HepG2 (cell line): ENCODE results near the gene CCDC88B. TPM values are rescaled to one million over a fixed set of nuclear protein-coding genes. Genes with fewer than 3 reads are reported as not detected.
A peak's percentile ranks its signal among the peaks of the same experiment; 100 is the strongest.

Source experiments
- ETV6 ChIP-seq: sonication (generic); formaldehyde crosslinking; conservative IDR thresholded peaks from 2 replicates; pipeline ENCODE4 v1.4.0; 2020; ENCODE audit warnings: missing genetic modification reagents
- FOXJ3 ChIP-seq: sonication (generic); formaldehyde crosslinking; IDR thresholded peaks from 2 replicates; pipeline ENCODE4 v1.4.0; 2020; ENCODE audit warnings: missing genetic modification reagents, mild to moderate bottlenecking, borderline replicate concordance
- HCFC1 ChIP-seq: fragments of 150-350 bp; IDR thresholded peaks from 2 replicates; pipeline ENCODE4 v1.6.1; 2014; ENCODE audit warnings: low read depth, low read length
- HMGXB4 ChIP-seq, 2 experiments: sonication (generic) in 1 of 2; formaldehyde crosslinking in 1 of 2; IDR thresholded peaks; 2 replicates each; pipeline versions ENCODE4 v1.4.0 to v1.6.1; 2018 to 2020; ENCODE audit warnings: missing genetic modification reagents in 2 of 2, borderline replicate concordance in 1 of 2, low read depth in 1 of 2, mild to moderate bottlenecking in 1 of 2, missing biosample characterization in 1 of 2
- MLLT10 ChIP-seq: sonication (generic); formaldehyde crosslinking; IDR thresholded peaks from 2 replicates; pipeline ENCODE4 v1.4.0; 2020; ENCODE audit warnings: missing genetic modification reagents
- MXD1 ChIP-seq: sonication (generic); formaldehyde crosslinking; IDR thresholded peaks from 2 replicates; pipeline ENCODE4 v1.4.0; 2020; ENCODE audit warnings: mild to moderate bottlenecking, missing genetic modification reagents
- SALL1 ChIP-seq: sonication (generic); formaldehyde crosslinking; IDR thresholded peaks from 2 replicates; pipeline ENCODE4 v1.8.0; 2022; ENCODE audit warnings: mild to moderate bottlenecking, missing genetic modification reagents
- SRSF4 ChIP-seq: fragments of 200-400 bp; formaldehyde crosslinking; IDR thresholded peaks from one replicate; pipeline ENCODE4 v1.6.1; 2018; ENCODE audit warnings: mild to moderate bottlenecking, low read depth, low read length, moderate library complexity; ENCODE audit not compliant: poor library complexity, severe bottlenecking
- TP53 ChIP-seq: sonication (generic); formaldehyde crosslinking; conservative IDR thresholded peaks from 2 replicates; pipeline ENCODE4 v1.4.0; 2020; ENCODE audit warnings: missing genetic modification reagents
- TRAFD1 ChIP-seq: sonication (generic); formaldehyde crosslinking; IDR thresholded peaks from 2 replicates; pipeline ENCODE4 v1.5.1; 2020; ENCODE audit warnings: missing genetic modification reagents, mild to moderate bottlenecking, borderline replicate concordance
- ZBED4 ChIP-seq: sonication (generic); formaldehyde crosslinking; IDR thresholded peaks from 2 replicates; pipeline ENCODE4 v1.4.0; 2020; ENCODE audit warnings: missing genetic modification reagents, borderline replicate concordance
- ZBTB37 ChIP-seq: sonication (generic); formaldehyde crosslinking; IDR thresholded peaks from 2 replicates; pipeline ENCODE4 v1.4.0; 2020; ENCODE audit warnings: mild to moderate bottlenecking, missing genetic modification reagents
- ZBTB42 ChIP-seq: sonication (generic); formaldehyde crosslinking; IDR thresholded peaks from 2 replicates; pipeline ENCODE4 v1.5.0; 2020; ENCODE audit warnings: mild to moderate bottlenecking, missing genetic modification reagents
- ZNF329 ChIP-seq: sonication (generic); formaldehyde crosslinking; IDR thresholded peaks from 2 replicates; pipeline ENCODE4 v1.9.0; 2021; ENCODE audit warnings: low read depth, mild to moderate bottlenecking, missing genetic modification reagents
- ZNF580 ChIP-seq: IDR thresholded peaks from 2 replicates; pipeline ENCODE4 v1.6.1; 2016; ENCODE audit warnings: low read depth, borderline replicate concordance
- ZNF652 ChIP-seq: IDR thresholded peaks from 2 replicates; pipeline ENCODE4 v1.6.1; 2016; ENCODE audit warnings: low read depth, borderline replicate concordance
- ZNF850 ChIP-seq: sonication (generic); formaldehyde crosslinking; conservative IDR thresholded peaks from 2 replicates; pipeline ENCODE4 v1.9.0; 2021; ENCODE audit warnings: mild to moderate bottlenecking, missing genetic modification reagents
- ZSCAN31 ChIP-seq: sonication (generic); formaldehyde crosslinking; IDR thresholded peaks from 2 replicates; pipeline ENCODE4 v1.5.0; 2020; ENCODE audit warnings: low read depth, mild to moderate bottlenecking, missing genetic modification reagents
- polyA plus RNA-seq, 8 experiments: library from polyadenylated mRNA; depleted of rRNA in 3 of 8; stranded (reverse) in 7 of 8; unstranded in 1 of 8; fragments of >200 nt; fragmentation: Illumina TruSeq in 4 of 8; extraction: Trizol in 4 of 8; gene quantifications; 2 replicates each; pipeline versions ENCODE4 v1.2.1 to v1.2.3, GENCODE V29; 2011 to 2016; ENCODE audit warnings: low read depth in 4 of 8, missing spikeins in 1 of 8, mixed read lengths in 1 of 8; ENCODE audit not compliant: insufficient read depth in 1 of 8
- total RNA-seq, 5 experiments: library from RNA; depleted of rRNA; stranded (reverse); fragments of >200 nt; fragmentation: Illumina TruSeq; extraction: Trizol; gene quantifications; 2 replicates each; pipeline ENCODE4 v1.2.3, GENCODE V29; 2016; ENCODE audit warnings: low read depth in 1 of 5

CCDC88B gene
- total and polyA plus RNA-seq, 2 of the 13 experiments (the other 11 are each of a cell fraction or from before 2014, with no cell fraction given), result 3.6 to 4.8 TPM

- TF ChIP-seq HMGXB4 (CRISPR knock-in tag; IDR thresholded peaks at IDR 0.05; ENCODE audit: borderline replicate concordance in 1 of 2, low read depth in 1 of 2) (peak in 1 of 2 experiments; percentile 75; a peak in 1 of 4 replicates), ZBTB37 (CRISPR knock-in tag) (no peak), SALL1 (CRISPR knock-in tag) (peak; percentile 35; the same call in 1 of the 2 replicates), ZNF850 (CRISPR knock-in tag) (no peak), ZNF329 (CRISPR knock-in tag) (no peak), ZSCAN31 (CRISPR knock-in tag) (no peak), ZNF652 (CRISPR knock-in tag) (peak; percentile 53; the same call in 1 of the 2 replicates), MLLT10 (CRISPR knock-in tag) (no peak), ZBTB42 (CRISPR knock-in tag) (no peak), ETV6 (no peak), SRSF4 (no peak), MXD1 (CRISPR knock-in tag) (no peak), TP53 (CRISPR knock-in tag) (no peak), HCFC1 (no peak), ZNF580 (no peak), ZBED4 (CRISPR knock-in tag) (no peak), FOXJ3 (CRISPR knock-in tag) (no peak), TRAFD1 (CRISPR knock-in tag) (no peak)
Observed at GRCh38 chr11:64331569-64332371, 8.2 kb upstream of the CCDC88B start (continued).
